ENCODE results near the gene GID4.

Gene GID4

GRCh38 chr17:18100616-18101015, 61.4 kb downstream of the GID4 start:
- no peak for TF ChIP-seq FOXM1 (IDR thresholded peaks at IDR 0.05; ENCODE audit: borderline replicate concordance, low read depth)
- no peak for TF ChIP-seq USF1 (IDR thresholded peaks at IDR 0.05)
- no peak for TF ChIP-seq NFIC (IDR thresholded peaks at IDR 0.05)
- no peak for TF ChIP-seq EGR1 (IDR thresholded peaks at IDR 0.05)
- TF ChIP-seq TCF12 (IDR thresholded peaks at IDR 0.05; ENCODE audit: low read depth): no peak
- TF ChIP-seq TEAD4 (IDR thresholded peaks at IDR 0.05): no peak
- TF ChIP-seq CEBPB (IDR thresholded peaks at IDR 0.05): no peak
- TF ChIP-seq EP300 (IDR thresholded peaks at IDR 0.05; ENCODE audit: borderline replicate concordance): no peak
- TF ChIP-seq TAF1 (IDR thresholded peaks at IDR 0.05; ENCODE audit: low read depth): no peak
- no peak for TF ChIP-seq REST (IDR thresholded peaks at IDR 0.05; ENCODE audit: low read depth)
- no peak for TF ChIP-seq CREB1 (IDR thresholded peaks at IDR 0.05; ENCODE audit: low read depth)
- TF ChIP-seq MAX (IDR thresholded peaks at IDR 0.05): no peak
- no peak for TF ChIP-seq ZBTB7A (IDR thresholded peaks at IDR 0.05; ENCODE audit: low read depth)
- TF ChIP-seq YY1 (IDR thresholded peaks at IDR 0.05; ENCODE audit: low read depth): no peak
- no peak for TF ChIP-seq RAD21 (IDR thresholded peaks at IDR 0.05; ENCODE audit: low read depth)

GRCh38 chr17:18101828-18102227, 62.6 kb downstream of the GID4 start:
- TF ChIP-seq ZBTB7A (IDR thresholded peaks at IDR 0.05; ENCODE audit: low read depth): no peak
- TF ChIP-seq EGR1 (IDR thresholded peaks at IDR 0.05): no peak
- TF ChIP-seq REST (IDR thresholded peaks at IDR 0.05; ENCODE audit: low read depth): no peak
- TF ChIP-seq NFIC (IDR thresholded peaks at IDR 0.05): no peak
- no peak for TF ChIP-seq MAX (IDR thresholded peaks at IDR 0.05)
- TF ChIP-seq TCF12 (IDR thresholded peaks at IDR 0.05; ENCODE audit: low read depth): no peak
- TF ChIP-seq RAD21 (IDR thresholded peaks at IDR 0.05; ENCODE audit: low read depth): no peak
- no peak for TF ChIP-seq YY1 (IDR thresholded peaks at IDR 0.05; ENCODE audit: low read depth)
- TF ChIP-seq EP300 (IDR thresholded peaks at IDR 0.05; ENCODE audit: borderline replicate concordance): no peak
- no peak for TF ChIP-seq CREB1 (IDR thresholded peaks at IDR 0.05; ENCODE audit: low read depth)
- no peak for TF ChIP-seq CEBPB (IDR thresholded peaks at IDR 0.05)
- TF ChIP-seq TEAD4 (IDR thresholded peaks at IDR 0.05): no peak
- no peak for TF ChIP-seq TAF1 (IDR thresholded peaks at IDR 0.05; ENCODE audit: low read depth)
- TF ChIP-seq USF1 (IDR thresholded peaks at IDR 0.05): no peak
- TF ChIP-seq FOXM1 (IDR thresholded peaks at IDR 0.05; ENCODE audit: borderline replicate concordance, low read depth): no peak

GRCh38 chr17:18102640-18103039, 63.4 kb downstream of the GID4 start:
- no peak for TF ChIP-seq EGR1 (IDR thresholded peaks at IDR 0.05)
- no peak for TF ChIP-seq TEAD4 (IDR thresholded peaks at IDR 0.05)
- TF ChIP-seq YY1 (IDR thresholded peaks at IDR 0.05; ENCODE audit: low read depth): no peak
- no peak for TF ChIP-seq MAX (IDR thresholded peaks at IDR 0.05)
- TF ChIP-seq TAF1 (IDR thresholded peaks at IDR 0.05; ENCODE audit: low read depth): no peak
- no peak for TF ChIP-seq CREB1 (IDR thresholded peaks at IDR 0.05; ENCODE audit: low read depth)
- TF ChIP-seq ZBTB7A (IDR thresholded peaks at IDR 0.05; ENCODE audit: low read depth): no peak
- TF ChIP-seq CEBPB (IDR thresholded peaks at IDR 0.05): no peak
- TF ChIP-seq EP300 (IDR thresholded peaks at IDR 0.05; ENCODE audit: borderline replicate concordance): no peak
- TF ChIP-seq TCF12 (IDR thresholded peaks at IDR 0.05; ENCODE audit: low read depth): no peak
- no peak for TF ChIP-seq FOXM1 (IDR thresholded peaks at IDR 0.05; ENCODE audit: borderline replicate concordance, low read depth)
- no peak for TF ChIP-seq USF1 (IDR thresholded peaks at IDR 0.05)
- TF ChIP-seq REST (IDR thresholded peaks at IDR 0.05; ENCODE audit: low read depth): no peak
- TF ChIP-seq RAD21 (IDR thresholded peaks at IDR 0.05; ENCODE audit: low read depth): no peak
- no peak for TF ChIP-seq NFIC (IDR thresholded peaks at IDR 0.05)
